T-helper 1 cell treated with Interleukin-12 subunit alpha and Interleukin-12 subunit beta and Interleukin-4 antibody, amounts not matched to agents 30 μg/mL and 1 μg/mL, for 36 hours (primary cell): ENCODE data around the gene CHRNA4.
"Not testable (repeated sequence)": the region's sequence is repeated elsewhere in the genome, so short reads cannot be mapped to it uniquely, and the experiment has no call there.

ENCODE experiments used
- H3K27ac Mint-ChIP-seq: one replicate; pipeline ENCODE4 v1.8.0; 2021; ENCODE audit warnings: mild to moderate bottlenecking, mixed read lengths
- H3K27me3 Mint-ChIP-seq: one replicate; pipeline ENCODE4 v1.8.0; 2021; ENCODE audit warnings: low read depth, mixed read lengths
- H3K36me3 Mint-ChIP-seq: one replicate; pipeline ENCODE4 v1.8.0; 2021; ENCODE audit warnings: low read depth, mixed read lengths
- H3K4me1 Mint-ChIP-seq: one replicate; pipeline ENCODE4 v1.8.0; 2021; ENCODE audit warnings: low read depth, mixed read lengths
- H3K4me3 Mint-ChIP-seq: one replicate; pipeline ENCODE4 v1.8.0; 2021; ENCODE audit warnings: mild to moderate bottlenecking, moderate library complexity, mixed read lengths
- H3K9me3 Mint-ChIP-seq: one replicate; pipeline ENCODE4 v1.8.0; 2021; ENCODE audit warnings: mixed read lengths

Gene CHRNA4

DNA sequence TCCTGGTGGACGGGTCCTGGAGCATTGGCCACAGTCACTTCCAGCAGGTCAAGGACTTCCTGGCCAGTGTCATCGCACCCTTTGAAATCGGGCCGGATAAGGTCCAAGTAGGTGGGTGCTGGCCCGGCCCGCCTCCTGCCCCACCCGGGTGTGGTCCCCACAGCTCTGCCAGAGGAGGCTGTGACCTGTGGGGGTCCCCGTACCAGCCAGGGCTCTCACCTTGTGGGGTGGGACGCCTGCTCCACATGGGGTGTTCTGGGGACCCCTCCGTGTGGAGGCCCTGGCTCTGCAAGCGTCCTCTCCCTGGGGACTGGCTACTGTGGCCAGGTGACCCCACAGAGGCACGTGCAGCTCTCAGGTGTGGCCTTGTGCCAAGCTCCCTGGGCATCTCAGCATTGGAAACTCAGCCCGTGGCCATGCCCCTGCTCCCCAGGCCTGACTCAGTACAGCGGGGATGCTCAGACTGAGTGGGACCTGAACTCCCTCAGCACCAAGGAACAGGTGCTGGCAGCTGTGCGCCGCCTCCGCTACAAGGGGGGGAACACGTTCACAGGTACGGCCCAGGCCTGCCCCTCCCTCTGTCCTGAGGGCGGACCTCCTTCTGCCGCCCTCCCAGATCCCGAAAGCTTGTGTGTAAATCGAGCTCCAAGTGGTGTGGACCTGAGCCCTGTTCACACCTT, 53.5 kb downstream of the CHRNA4 start:
- Mint-ChIP-seq H3K27ac (no peak overlapping the region), H3K4me1 (no peaks in the 10 kb centered on the region), H3K9me3 (no peaks in the 10 kb centered on the region), H3K27me3 (no peaks in the 10 kb centered on the region), H3K36me3 (no peaks in the 10 kb centered on the region), H3K4me3 (no peak overlapping the region)

DNA sequence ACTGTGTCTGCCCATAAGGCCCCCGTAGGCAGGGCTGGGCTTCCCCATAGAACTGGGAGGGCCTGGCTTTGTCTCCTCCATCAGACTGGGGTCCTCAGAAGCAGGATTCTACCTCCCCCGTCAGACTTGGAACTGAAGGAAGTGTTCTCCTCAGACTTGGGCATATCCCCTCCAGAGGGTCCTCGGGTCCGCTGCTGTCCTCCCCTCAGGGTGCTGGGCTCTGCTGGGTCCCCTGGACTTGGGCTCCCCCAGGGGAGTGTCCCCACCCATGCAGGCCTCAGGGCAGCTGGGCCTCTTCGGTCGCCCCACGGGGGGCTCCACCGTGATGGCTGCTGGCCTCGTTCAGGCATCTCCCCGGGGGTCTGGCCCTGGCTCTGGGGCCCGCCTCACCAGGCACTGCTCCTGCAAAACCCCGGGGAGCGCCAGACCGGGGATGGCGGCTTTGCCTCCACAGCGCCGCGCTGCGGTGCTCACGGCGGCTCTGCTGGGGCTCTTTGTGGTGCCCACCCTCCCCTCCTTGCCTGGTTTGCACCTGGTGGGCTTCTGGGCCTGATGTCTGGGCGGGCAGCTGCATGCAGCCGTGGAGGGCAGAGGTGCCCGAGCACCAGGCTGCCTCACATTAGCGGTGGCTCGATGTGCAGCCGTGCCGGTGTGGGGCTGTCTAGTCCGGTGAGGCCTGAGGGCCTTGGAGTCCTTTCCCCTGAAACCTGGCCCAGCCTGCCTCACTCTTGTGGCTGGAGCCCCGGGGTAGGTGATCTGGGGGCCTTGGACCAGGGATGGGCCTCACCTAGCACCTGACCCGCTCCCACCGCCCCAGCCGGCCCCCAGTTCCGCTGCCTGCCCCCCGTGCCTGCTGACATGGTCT, 54.2 kb downstream of the CHRNA4 start:
- no peak overlapping the region for H3K27ac Mint-ChIP-seq
- H3K36me3 Mint-ChIP-seq = no peaks in the 10 kb centered on the region
- H3K27me3 Mint-ChIP-seq = no peaks in the 10 kb centered on the region
- no peaks in the 10 kb centered on the region for H3K4me1 Mint-ChIP-seq
- no peak overlapping the region for H3K4me3 Mint-ChIP-seq
- no peaks in the 10 kb centered on the region for H3K9me3 Mint-ChIP-seq

DNA sequence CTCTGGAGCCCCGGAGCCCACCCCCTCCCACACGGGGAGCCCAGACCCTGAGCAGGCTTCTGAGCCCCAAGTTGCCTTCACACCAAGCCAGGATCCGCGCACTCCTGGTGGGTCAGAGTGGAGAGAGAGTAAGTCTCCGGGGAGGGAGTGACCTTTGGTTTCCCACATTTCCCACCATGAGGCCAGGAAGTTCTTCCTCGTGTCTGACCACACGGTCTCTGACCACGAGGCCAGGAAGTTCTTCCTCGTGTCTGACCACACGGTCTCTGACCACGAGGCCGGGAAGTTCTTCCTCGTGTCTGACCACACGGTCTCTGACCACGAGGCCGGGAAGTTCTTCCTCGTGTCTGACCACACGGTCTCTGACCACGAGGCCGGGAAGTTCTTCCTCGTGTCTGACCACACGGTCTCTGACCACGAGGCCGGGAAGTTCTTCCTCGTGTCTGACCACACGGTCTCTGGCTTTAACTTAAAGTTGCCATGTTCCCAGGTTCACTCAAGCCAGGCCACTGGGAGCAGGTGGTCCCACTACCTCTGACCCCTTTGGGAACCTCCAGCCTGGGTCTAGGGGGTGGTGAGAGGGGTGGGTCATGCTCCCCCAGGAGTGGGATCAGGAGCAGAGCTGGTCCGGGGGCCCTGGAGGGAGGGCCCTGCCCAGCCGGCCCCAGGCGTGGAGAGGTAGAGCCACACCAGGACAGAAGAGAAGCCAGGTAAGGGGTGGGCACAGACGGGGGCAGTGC, 55.0 kb downstream of the CHRNA4 start:
- not testable (repeated sequence) for H3K36me3 Mint-ChIP-seq, H3K4me1 Mint-ChIP-seq, H3K4me3 Mint-ChIP-seq, H3K9me3 Mint-ChIP-seq, H3K27ac Mint-ChIP-seq, H3K27me3 Mint-ChIP-seq

DNA sequence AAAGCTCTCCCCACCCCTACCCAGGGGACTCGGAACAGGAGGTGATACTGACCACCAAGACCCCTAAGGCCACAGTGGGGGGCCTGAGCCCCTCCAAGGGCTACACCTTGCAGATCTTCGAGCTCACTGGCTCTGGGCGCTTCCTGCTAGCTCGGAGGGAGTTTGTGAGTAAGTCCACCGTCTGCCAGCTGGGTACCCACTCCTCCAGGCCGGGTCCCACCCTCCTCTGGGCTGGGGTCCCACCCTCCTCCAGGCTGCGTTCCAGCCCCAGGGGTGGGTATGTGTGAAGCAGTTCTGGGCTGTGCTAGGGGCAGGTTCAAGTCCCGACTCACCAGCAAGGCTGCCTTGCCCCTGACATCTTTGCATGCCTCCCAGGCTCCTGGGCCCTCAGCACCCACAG, 55.8 kb downstream of the CHRNA4 start:
- Mint-ChIP-seq H3K9me3 (no peaks in the 10 kb centered on the region), H3K4me3 (no peak overlapping the region), H3K27ac (no peak overlapping the region), H3K4me1 (no peaks in the 10 kb centered on the region), H3K27me3 (peaks cover 7% of the 10 kb centered on the region), H3K36me3 (no peaks in the 10 kb centered on the region)

DNA sequence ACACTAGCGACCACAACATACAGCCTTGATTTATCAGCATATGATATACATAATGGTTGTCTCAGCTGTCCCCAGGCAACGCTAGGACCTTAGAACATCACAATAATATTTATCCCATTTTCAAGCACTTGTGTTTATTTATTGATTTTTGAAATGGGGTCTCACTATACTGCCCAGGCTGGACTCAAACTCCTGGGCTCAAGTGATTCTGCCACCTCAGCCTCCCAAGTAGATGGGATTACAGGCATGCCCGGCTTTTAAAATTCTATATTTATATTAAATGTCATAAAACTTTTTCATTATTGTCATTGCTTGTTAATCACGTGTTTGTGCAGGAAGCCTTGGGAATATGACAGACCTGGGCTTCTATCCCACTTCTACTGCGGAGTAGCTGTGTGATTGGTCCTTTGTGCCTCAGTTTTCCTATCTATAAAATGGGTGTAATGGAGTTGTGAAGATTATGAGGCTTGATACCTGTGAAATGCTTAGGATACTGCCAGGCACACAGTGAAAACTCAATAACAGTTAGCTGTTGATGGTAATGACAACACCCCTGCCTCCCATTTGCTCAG, 58.0 kb downstream of the CHRNA4 start:
- Mint-ChIP-seq H3K4me1 (no peaks in the 10 kb centered on the region), H3K9me3 (no peaks in the 10 kb centered on the region)

GRCh38 chr20:63301671-63302070, 59.5 kb downstream of the CHRNA4 start:
- H3K27me3 Mint-ChIP-seq = peaks cover 8% of the 10 kb centered on the region
- no peaks in the 10 kb centered on the region for H3K36me3 Mint-ChIP-seq
- no peaks in the 10 kb centered on the region for H3K9me3 Mint-ChIP-seq
- H3K27ac Mint-ChIP-seq = no peak overlapping the region
- H3K4me1 Mint-ChIP-seq = no peaks in the 10 kb centered on the region
- H3K4me3 Mint-ChIP-seq = no peak overlapping the region

More for the DNA sequence above, 58.0 kb downstream of the CHRNA4 start:
- peaks cover 8% of the 10 kb centered on the region for H3K27me3 Mint-ChIP-seq
- H3K4me3 Mint-ChIP-seq = no peak overlapping the region
- no peak overlapping the region for H3K27ac Mint-ChIP-seq
- no peaks in the 10 kb centered on the region for H3K36me3 Mint-ChIP-seq

DNA sequence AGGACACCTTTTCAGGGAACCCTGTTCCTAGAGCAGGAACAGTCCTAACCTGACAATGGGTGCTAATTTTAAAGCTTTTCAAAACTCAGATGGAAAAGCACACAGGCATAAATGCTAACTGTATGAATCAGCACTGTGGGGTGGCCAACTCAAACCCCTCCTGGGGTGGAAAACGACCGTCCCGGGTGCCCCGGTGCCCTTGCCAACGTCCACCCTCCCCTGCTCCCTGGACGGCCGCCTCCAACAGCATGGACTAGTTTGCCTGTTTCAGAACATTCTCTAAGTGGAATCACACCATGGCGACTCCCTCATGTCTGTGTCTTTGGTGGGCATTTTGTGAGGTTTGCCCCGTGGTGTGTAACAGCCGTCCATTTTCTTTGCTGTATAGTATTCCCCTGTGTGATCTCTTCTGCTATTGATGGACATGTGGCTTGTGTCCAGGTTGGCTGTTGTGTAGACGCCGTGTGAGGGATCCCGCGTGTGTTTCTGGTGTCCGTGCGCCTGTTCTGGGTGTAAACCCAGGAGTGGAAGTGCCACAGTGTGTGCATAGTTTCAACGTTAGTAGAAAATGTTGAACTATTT, 62.3 kb downstream of the CHRNA4 start:
- H3K36me3 Mint-ChIP-seq = no peaks in the 10 kb centered on the region
- H3K4me1 Mint-ChIP-seq = no peaks in the 10 kb centered on the region
- no peak overlapping the region for H3K27ac Mint-ChIP-seq
- H3K27me3 Mint-ChIP-seq = peaks cover 18% of the 10 kb centered on the region
- no peaks in the 10 kb centered on the region for H3K9me3 Mint-ChIP-seq
- no peak overlapping the region for H3K4me3 Mint-ChIP-seq

DNA sequence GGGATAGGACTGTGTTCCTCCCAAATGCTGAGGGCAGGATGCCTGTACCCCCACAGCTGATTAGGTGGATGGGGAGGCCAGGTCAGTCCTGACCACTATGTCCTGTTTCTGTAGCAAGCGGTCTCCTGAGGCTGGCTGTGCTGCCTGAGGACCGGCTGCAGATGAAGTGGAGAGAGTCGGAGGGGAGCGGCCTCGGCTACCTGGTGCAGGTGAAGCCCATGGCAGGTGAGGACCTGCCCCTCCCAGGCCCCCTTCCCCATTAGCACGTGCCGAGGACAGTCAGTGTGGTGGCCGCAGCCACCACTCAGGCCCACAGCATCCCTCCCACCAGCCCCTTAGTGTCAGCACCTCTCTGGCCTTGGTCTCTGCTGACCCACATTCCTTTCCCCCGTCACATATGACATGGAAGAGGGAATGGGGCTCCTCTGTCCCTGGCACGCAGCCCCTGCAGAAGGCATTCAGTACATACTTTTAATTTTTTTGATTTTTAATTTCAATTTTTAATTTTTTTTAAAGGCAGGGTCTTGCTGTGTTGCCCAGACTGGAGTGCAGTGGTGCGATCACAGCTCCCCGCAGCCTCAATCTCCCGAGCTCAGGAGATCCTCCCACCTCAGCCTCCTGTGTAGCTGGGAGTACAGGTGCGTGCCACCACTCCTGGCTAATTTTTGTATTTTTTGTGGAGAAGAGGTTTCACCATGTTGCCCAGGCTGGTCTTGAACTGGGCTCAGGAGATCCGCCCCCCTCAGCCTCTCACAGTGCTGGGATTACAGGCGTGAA, 63.2 kb downstream of the CHRNA4 start:
- Mint-ChIP-seq H3K27me3 (peaks cover 18% of the 10 kb centered on the region), H3K4me3 (no peak overlapping the region), H3K4me1 (no peaks in the 10 kb centered on the region), H3K27ac (no peak overlapping the region), H3K9me3 (no peaks in the 10 kb centered on the region), H3K36me3 (no peaks in the 10 kb centered on the region)

- H3K27me3 Mint-ChIP-seq = peaks cover 18% of the 10 kb centered on the region
- H3K9me3 Mint-ChIP-seq = no peaks in the 10 kb centered on the region
Measured at GRCh38 chr20:63297371-63297781, 63.8 kb downstream of the CHRNA4 start.

GRCh38 chr20:63296531-63297299, 64.4 kb downstream of the CHRNA4 start:
- H3K9me3 Mint-ChIP-seq = no peaks in the 10 kb centered on the region
- H3K4me1 Mint-ChIP-seq = no peaks in the 10 kb centered on the region
- no peak overlapping the region for H3K4me3 Mint-ChIP-seq
- H3K36me3 Mint-ChIP-seq = no peaks in the 10 kb centered on the region
- H3K27me3 Mint-ChIP-seq = peaks cover 18% of the 10 kb centered on the region
- H3K27ac Mint-ChIP-seq = no peak overlapping the region

More at GRCh38 chr20:63297371-63297781, 63.8 kb downstream of the CHRNA4 start:
- Mint-ChIP-seq H3K36me3 (no peaks in the 10 kb centered on the region), H3K4me3 (no peak overlapping the region), H3K4me1 (no peaks in the 10 kb centered on the region), H3K27ac (no peak overlapping the region)

DNA sequence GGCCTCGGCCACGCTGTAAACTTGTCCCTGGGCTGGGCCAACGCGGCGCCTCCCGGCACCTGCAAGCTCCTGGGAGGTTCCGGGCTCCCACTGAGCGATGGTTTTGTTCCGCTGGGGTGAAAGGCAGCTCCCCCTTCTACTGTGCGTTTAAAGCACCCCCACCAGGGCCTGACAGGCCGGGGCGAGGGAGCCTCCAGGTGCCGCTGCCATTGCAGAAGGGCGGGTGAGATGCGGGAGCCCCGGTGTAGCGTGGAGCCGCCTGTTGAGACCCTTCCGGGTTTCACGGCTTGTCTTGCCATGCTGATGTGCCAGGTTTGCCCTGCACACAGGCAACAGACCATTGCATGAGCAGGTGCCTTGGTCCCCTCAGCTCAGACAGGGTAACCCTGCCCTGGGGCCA, 65.3 kb downstream of the CHRNA4 start:
- H3K9me3 Mint-ChIP-seq = no peaks in the 10 kb centered on the region
- no peak overlapping the region for H3K4me3 Mint-ChIP-seq
- peaks cover 16% of the 10 kb centered on the region for H3K27me3 Mint-ChIP-seq
- H3K4me1 Mint-ChIP-seq = no peaks in the 10 kb centered on the region
- no peak overlapping the region for H3K27ac Mint-ChIP-seq
- no peaks in the 10 kb centered on the region for H3K36me3 Mint-ChIP-seq

GRCh38 chr20:63295422-63295821, 65.7 kb downstream of the CHRNA4 start:
- no peak overlapping the region for H3K27ac Mint-ChIP-seq
- peaks cover 11% of the 10 kb centered on the region for H3K27me3 Mint-ChIP-seq
- no peaks in the 10 kb centered on the region for H3K36me3 Mint-ChIP-seq
- no peaks in the 10 kb centered on the region for H3K9me3 Mint-ChIP-seq
- no peaks in the 10 kb centered on the region for H3K4me1 Mint-ChIP-seq
- H3K4me3 Mint-ChIP-seq = no peak overlapping the region

- Mint-ChIP-seq H3K36me3 (no peaks in the 10 kb centered on the region), H3K27ac (no peak overlapping the region), H3K4me3 (no peak overlapping the region), H3K9me3 (no peaks in the 10 kb centered on the region), H3K27me3 (peaks cover 9% of the 10 kb centered on the region), H3K4me1 (no peaks in the 10 kb centered on the region)
Measured at GRCh38 chr20:63295018-63295417, 66.1 kb downstream of the CHRNA4 start.
